IMR-90 (cell line): ENCODE results near the gene NAIF1. TPM values are rescaled to one million over a fixed set of nuclear protein-coding genes. Genes with fewer than 3 reads are reported as not detected.

Source experiments
- ATAC-seq: fragments of 200-7000 bp; cut with Tn5 transposase; 2 replicates; pipeline ENCODE4 v1.9.1; 2020; ENCODE audit warnings: low read depth, mild to moderate bottlenecking, moderate library complexity
- BruUV-seq: library from RNA; stranded (reverse); fragments of 400-500 nt; replicated peaks from 2 replicates; lab custom pipeline; 2021; lab: Mats Ljungman, UMichigan
- CTCF ChIA-PET: fragments of 300-600 bp; formaldehyde crosslinking; extraction: SDS; loops from one replicate; lab custom pipeline; 2021; ENCODE audit warnings: antibody characterized with exemption; lab: Yijun Ruan, JAX
- POLR2A ChIA-PET: fragments of 300-600 bp; sonication (Branson Sonifier 250); formaldehyde crosslinking; loops from one replicate; lab custom pipeline; 2022; ENCODE audit warnings: antibody characterized with exemption; ENCODE audit not compliant: unreplicated experiment; lab: Charles Lee
- DNase-seq: peaks from one replicate; pipeline ENCODE4 v3.0.0; 2013
- H2AFZ ChIP-seq: replicated peaks from 2 replicates; pipeline ENCODE3; 2013; ENCODE audit warnings: low read length, mild to moderate bottlenecking; ENCODE audit not compliant: poor library complexity
- H2AK5ac ChIP-seq: 2 replicates; pipeline ENCODE4 v1.6.1; 2013; ENCODE audit warnings: low read depth, low read length, inconsistent platforms
- H2AK9ac ChIP-seq: replicated peaks from 2 replicates; pipeline ENCODE3; 2013; ENCODE audit warnings: mild to moderate bottlenecking, low read depth, low read length, moderate library complexity; ENCODE audit not compliant: poor library complexity
- H2BK120ac ChIP-seq: 2 replicates; pipeline ENCODE4 v1.6.1; 2013; ENCODE audit warnings: low read depth, low read length, inconsistent platforms
- H2BK15ac ChIP-seq: 3 replicates; pipeline ENCODE4 v1.6.1; 2013; ENCODE audit warnings: low read depth, low read length, inconsistent platforms
- H2BK20ac ChIP-seq: 2 replicates; pipeline ENCODE4 v1.6.1; 2013; ENCODE audit warnings: low read depth, mild to moderate bottlenecking, inconsistent platforms, low read length, moderate library complexity
- H2BK5ac ChIP-seq: 2 replicates; pipeline ENCODE4 v1.6.1; 2013; ENCODE audit warnings: mild to moderate bottlenecking, low read depth, low read length, inconsistent platforms; ENCODE audit not compliant: poor library complexity, severe bottlenecking
- H3K14ac ChIP-seq: replicated peaks from 2 replicates; pipeline ENCODE4 v1.6.1; 2013; ENCODE audit warnings: low read depth, low read length, inconsistent platforms
- H3K18ac ChIP-seq: 2 replicates; pipeline ENCODE4 v1.6.1; 2013; ENCODE audit warnings: low read depth, low read length, control low read depth
- H3K23ac ChIP-seq: 2 replicates; pipeline ENCODE4 v1.6.1; 2013; ENCODE audit warnings: low read depth, low read length, inconsistent platforms
- H3K27ac ChIP-seq: 2 replicates; pipeline ENCODE4 v1.5.1; 2013; ENCODE audit warnings: mild to moderate bottlenecking, control low read depth, low read length; ENCODE audit not compliant: insufficient read depth
- H3K27me3 ChIP-seq: 2 replicates; pipeline ENCODE4 v1.6.1; 2013; ENCODE audit warnings: low read length; ENCODE audit not compliant: control insufficient read depth, insufficient read depth
- H3K36me3 ChIP-seq: 2 replicates; pipeline ENCODE4 v1.6.1; 2013; ENCODE audit warnings: low read length, mixed read lengths; ENCODE audit not compliant: control insufficient read depth, insufficient read depth
- H3K4ac ChIP-seq: 2 replicates; pipeline ENCODE4 v1.6.1; 2013; ENCODE audit warnings: low read depth, low read length, inconsistent platforms
- H3K4me1 ChIP-seq: 2 replicates; pipeline ENCODE4 v1.6.1; 2013; ENCODE audit warnings: low read length, mixed read lengths; ENCODE audit not compliant: control insufficient read depth, insufficient read depth
- H3K4me2 ChIP-seq: 2 replicates; pipeline ENCODE4 v1.6.1; 2013; ENCODE audit warnings: low read depth, mild to moderate bottlenecking, control low read depth, low read length, moderate library complexity
- H3K4me3 ChIP-seq: 2 replicates; pipeline ENCODE4 v1.5.1; 2013; ENCODE audit warnings: low read depth, mild to moderate bottlenecking, control low read depth, low read length, moderate library complexity; ENCODE audit not compliant: insufficient read depth
- H3K56ac ChIP-seq: 2 replicates; pipeline ENCODE4 v1.6.1; 2013; ENCODE audit warnings: low read length, inconsistent platforms; ENCODE audit not compliant: insufficient read depth; ENCODE audit errors: extremely low read depth
- H3K79me1 ChIP-seq, 2 experiments: 2 replicates each; pipeline ENCODE4 v1.6.1; 2013; ENCODE audit warnings: low read length in 2 of 2, inconsistent platforms in 1 of 2, low read depth in 1 of 2
- H3K9ac ChIP-seq: 2 replicates; pipeline ENCODE4 v1.6.1; 2013; ENCODE audit warnings: low read depth, low read length, control low read depth
- H3K9me1 ChIP-seq: 2 replicates; pipeline ENCODE4 v1.6.1; 2013; ENCODE audit warnings: low read length, inconsistent platforms; ENCODE audit not compliant: insufficient read depth
- H3K9me3 ChIP-seq: 2 replicates; pipeline ENCODE4 v1.6.1; 2013; ENCODE audit warnings: low read length; ENCODE audit not compliant: control insufficient read depth, insufficient read depth
- H4K20me1 ChIP-seq: 2 replicates; pipeline ENCODE4 v1.6.1; 2013; ENCODE audit warnings: low read length, inconsistent platforms; ENCODE audit not compliant: insufficient read depth
- H4K5ac ChIP-seq: 2 replicates; pipeline ENCODE4 v1.6.1; 2013; ENCODE audit warnings: mild to moderate bottlenecking, low read depth, low read length, control low read depth
- H4K8ac ChIP-seq, 2 experiments: 2 replicates each; pipeline ENCODE4 v1.6.1; 2013; ENCODE audit warnings: low read depth in 2 of 2, low read length in 2 of 2, control low read depth in 1 of 2, inconsistent platforms in 1 of 2
- H4K91ac ChIP-seq: 2 replicates; pipeline ENCODE4 v1.6.1; 2013; ENCODE audit warnings: low read depth, low read length, inconsistent platforms; ENCODE audit not compliant: insufficient read depth
- CEBPB ChIP-seq: IDR thresholded peaks from 2 replicates; pipeline ENCODE4 v1.6.1; 2012; ENCODE audit warnings: low read depth, low read length, improper control_type of control experiment
- FOS ChIP-seq: fragments of 150-350 bp; IDR thresholded peaks from 2 replicates; pipeline ENCODE4 v1.6.1; 2016; ENCODE audit warnings: low read depth, low read length
- MAFK ChIP-seq: IDR thresholded peaks from 2 replicates; pipeline ENCODE4 v1.6.1; 2012; ENCODE audit warnings: low read depth, low read length, improper control_type of control experiment
- MAZ ChIP-seq: IDR thresholded peaks from 2 replicates; pipeline ENCODE4 v1.6.1; 2012; ENCODE audit warnings: low read depth, mild to moderate bottlenecking, low read length, improper control_type of control experiment, moderate library complexity, borderline replicate concordance
- MXI1 ChIP-seq: IDR thresholded peaks from 2 replicates; pipeline ENCODE4 v1.6.1; 2012; ENCODE audit warnings: low read depth, mild to moderate bottlenecking, low read length, moderate library complexity, borderline replicate concordance
- NFE2L2 ChIP-seq: fragments of 150-350 bp; IDR thresholded peaks from 2 replicates; pipeline ENCODE4 v1.6.1; 2016; ENCODE audit warnings: low read depth, mild to moderate bottlenecking, low read length
- POLR2A ChIP-seq: IDR thresholded peaks from 2 replicates; pipeline ENCODE4 v1.6.1; 2012; ENCODE audit warnings: mild to moderate bottlenecking, low read depth, low read length
- RAD21 ChIP-seq: IDR thresholded peaks from 2 replicates; pipeline ENCODE4 v1.6.1; 2012; ENCODE audit warnings: low read length, improper control_type of control experiment
- RCOR1 ChIP-seq: IDR thresholded peaks from 2 replicates; pipeline ENCODE4 v1.6.1; 2012; ENCODE audit warnings: mild to moderate bottlenecking, low read length, improper control_type of control experiment; ENCODE audit not compliant: insufficient replicate concordance
- SMC3 ChIP-seq: fragments of 150-350 bp; IDR thresholded peaks from 2 replicates; pipeline ENCODE4 v1.6.1; 2016; ENCODE audit warnings: low read depth, mild to moderate bottlenecking, antibody characterized with exemption, low read length, moderate library complexity
- WGBS, 2 experiments: methylation state at CpG; one replicate each; pipeline versions ENCODE4 v1.1.5 to v1.1.7; 2013; ENCODE audit warnings: missing lambda C conversion rate in 2 of 2; ENCODE audit not compliant: insufficient read length in 1 of 2; ENCODE audit errors: extremely low coverage in 2 of 2; 5-methylcytosine and 5-hydroxymethylcytosine counted together
- dilution Hi-C: fragments of 300-500 bp; cut with HindIII; formaldehyde crosslinking; loops from one replicate; pipeline ENCODE4 v1.14.3; 2018; ENCODE audit warnings: low sequenced_read_pairs; ENCODE audit not compliant: unreplicated experiment
- in situ Hi-C: fragments of 300-500 bp; cut with MboI; formaldehyde crosslinking; loops from 3 replicates; pipeline ENCODE4 v1.14.3; 2019; ENCODE audit warnings: low sequenced_read_pairs, inconsistent platforms, mixed read lengths
- intact Hi-C: fragments of 100-400 bp; cut with micrococcal nuclease; formaldehyde crosslinking; loops from 2 replicates; pipeline ENCODE4 v1.10.0; 2022
- polyA plus RNA-seq, 3 experiments: library from polyadenylated mRNA; depleted of rRNA; stranded (reverse); fragments of >200 nt; gene quantifications; 2 replicates each; pipeline ENCODE4 v1.2.3, GENCODE V29; 2012; ENCODE audit warnings: low replicate concordance in 1 of 3
- total RNA-seq: library from RNA; depleted of rRNA; stranded (reverse); fragments of >200 nt; gene quantifications from 2 replicates; pipeline ENCODE4 v1.2.3, GENCODE V29; 2012
- TF ChIP-seq, protein P1 (sequence below): conservative IDR thresholded peaks from 2 replicates; pipeline ENCODE4 v1.5.1; 2012; ENCODE audit warnings: mild to moderate bottlenecking, low read depth, low read length, improper control_type of control experiment
- TF ChIP-seq, protein P2 (sequence below): fragments of 150-350 bp; IDR thresholded peaks from 2 replicates; pipeline ENCODE4 v1.6.1; 2016; ENCODE audit warnings: low read depth, mild to moderate bottlenecking, low read length, moderate library complexity, borderline replicate concordance

Gene NAIF1
- total and polyA plus RNA-seq, 2 of the 4 experiments (the other 2 are of a cell fraction): 9.7 to 10.1 TPM

DNA sequence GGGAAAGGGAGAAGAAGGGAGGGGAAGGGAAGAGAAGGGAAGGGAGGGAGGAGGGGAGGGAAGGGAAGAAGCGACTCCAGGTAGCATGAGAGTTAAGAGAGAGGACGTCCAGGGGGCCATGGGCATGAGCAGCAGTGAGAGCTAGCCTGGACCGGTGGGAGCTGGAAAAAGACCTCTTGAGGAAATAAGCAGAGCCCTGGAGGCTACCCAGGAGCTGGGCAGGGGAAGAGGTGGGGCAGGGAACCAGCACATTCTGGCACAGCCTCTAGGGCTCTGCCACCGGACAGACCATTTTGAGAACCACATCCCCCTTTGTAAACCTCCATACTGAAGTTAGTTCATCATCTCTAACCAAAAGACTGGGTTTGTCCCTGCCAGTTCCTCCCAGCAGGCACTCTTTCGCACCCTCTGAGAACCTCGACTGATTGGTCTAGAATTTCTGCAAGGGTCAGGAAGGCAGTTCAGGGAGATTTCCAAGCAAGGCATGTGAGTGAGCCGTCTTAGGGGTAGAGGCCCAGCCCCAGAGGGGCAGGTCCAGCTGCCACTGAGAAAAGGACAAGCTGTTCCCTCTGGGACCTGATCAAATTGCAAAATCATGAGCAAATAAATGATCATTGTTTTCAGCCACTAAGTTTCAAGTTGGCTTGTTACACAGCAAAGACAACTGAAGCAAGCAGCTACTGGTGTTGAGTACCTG is 11.6 kb downstream of the NAIF1 start:
- H3K79me1 ChIP-seq: no peaks in the 10 kb centered on the region
- H2AK5ac ChIP-seq: 0 out of 2 replicates have a peak overlapping the region, but pooled peaks have one; percentile 27
- H3K27me3 ChIP-seq: no peaks in the 10 kb centered on the region
- H4K5ac ChIP-seq: peak overlapping the region; percentile 61; the same call in 1 of the 2 replicates
- ATAC-seq (peak; percentile 77), DNase-seq (no peak)
- H4K20me1 ChIP-seq: no peaks in the 10 kb centered on the region; the same call in 1 of the 2 replicates
- dilution Hi-C loops (no loop called here), in situ Hi-C loops (no loop called here), intact Hi-C loops (no loop called here)
- no peak overlapping the region for H2BK15ac ChIP-seq
- H3K27ac ChIP-seq: no peak overlapping the region
- H3K4ac ChIP-seq: no peak overlapping the region
- H2AFZ ChIP-seq: peak overlapping the region; percentile 72
- H4K91ac ChIP-seq: no peak overlapping the region
- H2AK9ac ChIP-seq: no peak overlapping the region
- TF ChIP-seq, protein P1, sequence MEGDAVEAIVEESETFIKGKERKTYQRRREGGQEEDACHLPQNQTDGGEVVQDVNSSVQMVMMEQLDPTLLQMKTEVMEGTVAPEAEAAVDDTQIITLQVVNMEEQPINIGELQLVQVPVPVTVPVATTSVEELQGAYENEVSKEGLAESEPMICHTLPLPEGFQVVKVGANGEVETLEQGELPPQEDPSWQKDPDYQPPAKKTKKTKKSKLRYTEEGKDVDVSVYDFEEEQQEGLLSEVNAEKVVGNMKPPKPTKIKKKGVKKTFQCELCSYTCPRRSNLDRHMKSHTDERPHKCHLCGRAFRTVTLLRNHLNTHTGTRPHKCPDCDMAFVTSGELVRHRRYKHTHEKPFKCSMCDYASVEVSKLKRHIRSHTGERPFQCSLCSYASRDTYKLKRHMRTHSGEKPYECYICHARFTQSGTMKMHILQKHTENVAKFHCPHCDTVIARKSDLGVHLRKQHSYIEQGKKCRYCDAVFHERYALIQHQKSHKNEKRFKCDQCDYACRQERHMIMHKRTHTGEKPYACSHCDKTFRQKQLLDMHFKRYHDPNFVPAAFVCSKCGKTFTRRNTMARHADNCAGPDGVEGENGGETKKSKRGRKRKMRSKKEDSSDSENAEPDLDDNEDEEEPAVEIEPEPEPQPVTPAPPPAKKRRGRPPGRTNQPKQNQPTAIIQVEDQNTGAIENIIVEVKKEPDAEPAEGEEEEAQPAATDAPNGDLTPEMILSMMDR: no peak
- TF ChIP-seq NFE2L2 (no peak), RAD21 (no peak), POLR2A (no peak), CEBPB (no peak), FOS (no peak), MAZ (no peak), MXI1 (no peak), RCOR1 (no peak), SMC3 (no peak), MAFK (no peak)
- TF ChIP-seq, protein P2, sequence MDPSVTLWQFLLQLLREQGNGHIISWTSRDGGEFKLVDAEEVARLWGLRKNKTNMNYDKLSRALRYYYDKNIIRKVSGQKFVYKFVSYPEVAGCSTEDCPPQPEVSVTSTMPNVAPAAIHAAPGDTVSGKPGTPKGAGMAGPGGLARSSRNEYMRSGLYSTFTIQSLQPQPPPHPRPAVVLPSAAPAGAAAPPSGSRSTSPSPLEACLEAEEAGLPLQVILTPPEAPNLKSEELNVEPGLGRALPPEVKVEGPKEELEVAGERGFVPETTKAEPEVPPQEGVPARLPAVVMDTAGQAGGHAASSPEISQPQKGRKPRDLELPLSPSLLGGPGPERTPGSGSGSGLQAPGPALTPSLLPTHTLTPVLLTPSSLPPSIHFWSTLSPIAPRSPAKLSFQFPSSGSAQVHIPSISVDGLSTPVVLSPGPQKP: no peak
- ChIA-PET POLR2A (no interaction called here), CTCF (no interaction called here)
- no peak overlapping the region; the same call in 1 of the 2 replicates for H3K18ac ChIP-seq
- H3K36me3 ChIP-seq: no peaks in the 10 kb centered on the region
- no peak overlapping the region for H3K4me2 ChIP-seq
- H3K23ac ChIP-seq: no peak overlapping the region
- H2BK120ac ChIP-seq: no peak overlapping the region
- H2BK5ac ChIP-seq: no peak overlapping the region
- H2BK20ac ChIP-seq: no peak overlapping the region
- no peaks in the 10 kb centered on the region for H3K9me3 ChIP-seq
- H3K4me3 ChIP-seq: no peak overlapping the region
- no peak overlapping the region for H3K56ac ChIP-seq
- H3K9ac ChIP-seq: no peak overlapping the region
- 44% methylated on average over 4 of the region's 7 CpGs; no CpG with 5 or more reads in 1 of the 2 experiments for WGBS, 2 experiments
- no TSS peak for BruUV-seq
- no peak overlapping the region; the same call in 1 of the 2 replicates for H3K14ac ChIP-seq
- peaks cover 7% of the 10 kb centered on the region for H3K9me1 ChIP-seq
- H3K4me1 ChIP-seq: peaks cover 8% of the 10 kb centered on the region; the same call in 1 of the 2 replicates
- H4K8ac ChIP-seq: no peak overlapping the region
